Measurements from ENCODE around the gene REXO1.

The REXO1 gene

GRCh38 chr19:1830568-1830967 lies 17.7 kb downstream of the REXO1 start:
- no peak for DNase-seq (ENCODE audit: low read depth, low spot score)

GRCh38 chr19:1829958-1830357 lies 18.3 kb downstream of the REXO1 start:
- DNase-seq (ENCODE audit: low read depth, low spot score) = no peak

- DNase-seq (ENCODE audit: low read depth, low spot score) = no peak
Measured at GRCh38 chr19:1828279-1829238, 19.7 kb downstream of the REXO1 start.

- DNase-seq (ENCODE audit: low read depth, low spot score) = no peak
Measured at GRCh38 chr19:1827566-1828278, 20.6 kb downstream of the REXO1 start.

GRCh38 chr19:1826557-1827521 lies 21.4 kb downstream of the REXO1 start:
- no peak for DNase-seq (ENCODE audit: low read depth, low spot score)

- DNase-seq (ENCODE audit: low read depth, low spot score) = peak; percentile 33
Measured at GRCh38 chr19:1825909-1826556, 22.2 kb downstream of the REXO1 start.

GRCh38 chr19:1824252-1824622 lies 24.0 kb downstream of the REXO1 start:
- no peak for DNase-seq (ENCODE audit: low read depth, low spot score)

GRCh38 chr19:1823539-1824251 lies 24.6 kb downstream of the REXO1 start:
- DNase-seq (ENCODE audit: low read depth, low spot score) = no peak

- no peak for DNase-seq (ENCODE audit: low read depth, low spot score)
Measured at GRCh38 chr19:1823020-1823419, 25.3 kb downstream of the REXO1 start.

GRCh38 chr19:1822210-1822609 lies 26.1 kb downstream of the REXO1 start:
- no peak for DNase-seq (ENCODE audit: low read depth, low spot score)

GRCh38 chr19:1819341-1820255 lies 28.7 kb downstream of the REXO1 start:
- DNase-seq (ENCODE audit: low read depth, low spot score) = no peak

- no peak for DNase-seq (ENCODE audit: low read depth, low spot score)
Measured at GRCh38 chr19:1818549-1819195, 29.6 kb downstream of the REXO1 start.

- DNase-seq (ENCODE audit: low read depth, low spot score) = no peak
Measured at GRCh38 chr19:1817553-1818179, 30.6 kb downstream of the REXO1 start.

- no peak for DNase-seq (ENCODE audit: low read depth, low spot score)
Measured at GRCh38 chr19:1816530-1817298, 31.6 kb downstream of the REXO1 start.

- DNase-seq (ENCODE audit: low read depth, low spot score) = no peak
Measured at GRCh38 chr19:1815605-1816529, 32.4 kb downstream of the REXO1 start.

- no peak for DNase-seq (ENCODE audit: low read depth, low spot score)
Measured at GRCh38 chr19:1814833-1815604, 33.3 kb downstream of the REXO1 start.

All from brain pericyte (primary cell).